Cardiac muscle cell (in vitro differentiated cells and primary cell): ENCODE data around the gene SCGB1C2. TPM values are rescaled to one million over a fixed set of nuclear protein-coding genes. Genes with fewer than 3 reads are reported as not detected.

Experiments
- DNase-seq, 2 donors: peaks; one replicate each; pipeline versions ENCODE4 v3.0.0 to v3.0.0-alpha.2; 2010 to 2017; ENCODE audit warnings: low read depth in 1 of 2, low spot score in 1 of 2
- H3K27ac ChIP-seq: fragments of 200-600 bp; sonication (generic); 2 replicates; pipeline ENCODE4 v1.5.1; 2016
- H3K27me3 ChIP-seq: fragments of 200-600 bp; sonication (generic); 2 replicates; pipeline ENCODE4 v1.6.0; 2016; ENCODE audit warnings: control low read depth
- H3K36me3 ChIP-seq: fragments of 200-600 bp; sonication (generic); 2 replicates; pipeline ENCODE4 v1.5.1; 2016; ENCODE audit warnings: control low read depth
- H3K4me1 ChIP-seq: fragments of 200-600 bp; sonication (generic); 2 replicates; pipeline ENCODE4 v1.8.1; 2017; ENCODE audit warnings: low read depth, mild to moderate bottlenecking, mixed run types
- H3K4me3 ChIP-seq: fragments of 200-600 bp; sonication (generic); 2 replicates; pipeline ENCODE4 v1.5.1; 2016; ENCODE audit warnings: mild to moderate bottlenecking
- H3K9me3 ChIP-seq: fragments of 200-600 bp; sonication (generic); 2 replicates; pipeline ENCODE4 v1.5.1; 2017; ENCODE audit warnings: low read depth, mild to moderate bottlenecking, control low read depth
- polyA plus RNA-seq: library from polyadenylated mRNA; unstranded; fragments of >200 nt; fragmentation: Nextera tagmentation; extraction: Ambion mirVana; gene quantifications from 2 replicates; pipeline ENCODE4 v1.2.1, GENCODE V29; 2016
- total RNA-seq: library from RNA; depleted of rRNA; stranded (reverse); fragments of >200 nt; gene quantifications from 2 replicates; pipeline ENCODE4 v1.2.3, GENCODE V29; 2016
- TF ChIP-seq, protein P1 (sequence below): IDR thresholded peaks from 2 replicates; pipeline ENCODE4 v1.5.1; 2012; ENCODE audit warnings: low read depth, mild to moderate bottlenecking, low read length

SCGB1C2 gene
- total and polyA plus RNA-seq, 2 experiments from 2014 or later: not detected

- Histone ChIP-seq H3K27me3 (no peaks in the 10 kb centered on the region), H3K27ac (no peak overlapping the region)
- TF ChIP-seq, protein P1, sequence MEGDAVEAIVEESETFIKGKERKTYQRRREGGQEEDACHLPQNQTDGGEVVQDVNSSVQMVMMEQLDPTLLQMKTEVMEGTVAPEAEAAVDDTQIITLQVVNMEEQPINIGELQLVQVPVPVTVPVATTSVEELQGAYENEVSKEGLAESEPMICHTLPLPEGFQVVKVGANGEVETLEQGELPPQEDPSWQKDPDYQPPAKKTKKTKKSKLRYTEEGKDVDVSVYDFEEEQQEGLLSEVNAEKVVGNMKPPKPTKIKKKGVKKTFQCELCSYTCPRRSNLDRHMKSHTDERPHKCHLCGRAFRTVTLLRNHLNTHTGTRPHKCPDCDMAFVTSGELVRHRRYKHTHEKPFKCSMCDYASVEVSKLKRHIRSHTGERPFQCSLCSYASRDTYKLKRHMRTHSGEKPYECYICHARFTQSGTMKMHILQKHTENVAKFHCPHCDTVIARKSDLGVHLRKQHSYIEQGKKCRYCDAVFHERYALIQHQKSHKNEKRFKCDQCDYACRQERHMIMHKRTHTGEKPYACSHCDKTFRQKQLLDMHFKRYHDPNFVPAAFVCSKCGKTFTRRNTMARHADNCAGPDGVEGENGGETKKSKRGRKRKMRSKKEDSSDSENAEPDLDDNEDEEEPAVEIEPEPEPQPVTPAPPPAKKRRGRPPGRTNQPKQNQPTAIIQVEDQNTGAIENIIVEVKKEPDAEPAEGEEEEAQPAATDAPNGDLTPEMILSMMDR: no peak
Observed at GRCh38 chr17:149897-150584, 12.7 kb downstream of the SCGB1C2 start.

DNA sequence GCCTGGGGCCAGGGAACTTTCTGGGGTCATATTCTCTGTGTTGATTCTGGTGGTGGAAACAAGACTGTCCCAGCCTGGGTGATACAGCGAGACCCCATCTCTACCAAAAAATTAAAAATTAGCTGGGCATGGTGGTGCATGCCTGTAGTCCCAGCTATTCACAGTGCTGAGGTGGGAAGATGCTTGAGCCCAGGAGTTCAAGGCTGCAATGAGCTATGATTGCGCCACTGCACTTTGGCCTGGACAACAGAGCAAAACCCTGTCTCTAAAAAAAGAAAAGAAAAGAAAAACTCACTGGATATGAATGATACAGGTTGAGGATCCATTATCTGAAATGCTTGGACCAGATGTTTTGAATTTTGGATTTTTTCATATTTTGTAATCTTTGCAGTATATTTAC lies 13.6 kb downstream of the SCGB1C2 start:
- no peaks in the 10 kb centered on the region for H3K36me3 ChIP-seq
- no peak for DNase-seq

More at GRCh38 chr17:149897-150584, 12.7 kb downstream of the SCGB1C2 start:
- Histone ChIP-seq H3K9me3 (no peaks in the 10 kb centered on the region), H3K4me3 (no peak overlapping the region), H3K36me3 (no peaks in the 10 kb centered on the region), H3K4me1 (no peaks in the 10 kb centered on the region)
- DNase-seq: no peak

DNA sequence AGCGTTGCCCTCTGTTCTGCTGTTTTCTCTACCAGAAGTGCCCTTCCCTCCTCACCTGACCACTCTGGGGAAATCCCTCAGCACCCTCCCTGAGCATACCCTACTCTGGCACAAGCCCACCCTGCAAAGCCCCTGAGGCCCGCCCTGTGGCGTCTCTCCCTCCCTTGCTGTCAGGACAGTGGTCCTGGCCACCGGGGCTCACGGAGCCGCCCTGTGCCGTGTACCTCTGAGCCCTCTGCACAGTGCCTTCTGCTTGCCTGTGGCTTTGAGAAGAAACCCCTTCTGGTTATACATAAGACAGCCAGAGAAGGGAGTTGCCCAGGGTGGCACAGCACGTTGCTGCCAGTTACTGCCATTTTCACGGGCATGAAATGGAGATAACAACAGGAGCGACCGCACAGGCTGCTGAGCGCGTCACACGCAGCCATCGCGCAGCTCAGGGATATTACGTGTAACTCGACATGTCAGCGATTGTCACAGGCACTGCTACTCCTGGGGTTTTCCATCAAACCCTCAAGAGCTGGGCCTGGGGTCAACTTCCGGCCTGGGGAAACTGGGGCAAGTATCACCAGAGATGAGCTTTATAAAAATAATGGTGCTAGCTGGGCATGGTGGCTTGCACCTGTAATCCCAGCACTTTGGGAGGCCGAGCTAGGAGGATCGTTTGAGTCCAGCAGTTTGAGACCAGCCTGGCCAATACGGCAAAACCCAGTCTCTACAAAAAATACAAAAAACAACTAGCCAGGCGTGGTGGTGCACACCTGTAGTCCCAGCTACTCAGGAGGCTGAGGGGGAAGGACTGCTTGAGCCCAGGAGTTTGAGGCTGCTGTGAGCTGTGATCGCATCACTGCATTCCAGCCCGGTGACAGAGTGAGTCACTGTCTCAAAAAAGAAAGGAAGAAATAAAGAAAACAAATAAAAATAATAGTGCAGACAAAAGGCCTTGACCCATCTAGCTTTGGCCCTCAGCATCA lies 14.8 kb downstream of the SCGB1C2 start:
- Histone ChIP-seq H3K4me3 (no peak overlapping the region), H3K9me3 (no peaks in the 10 kb centered on the region), H3K4me1 (no peaks in the 10 kb centered on the region), H3K27ac (no peak overlapping the region), H3K27me3 (no peaks in the 10 kb centered on the region), H3K36me3 (no peaks in the 10 kb centered on the region)
- TF ChIP-seq, protein P1: no peak
- no peak for DNase-seq

More for the DNA sequence above, 13.6 kb downstream of the SCGB1C2 start:
- H3K4me3 ChIP-seq: no peak overlapping the region
- H3K27ac ChIP-seq: no peak overlapping the region
- TF ChIP-seq, protein P1: no peak
- H3K27me3 ChIP-seq: no peaks in the 10 kb centered on the region
- H3K4me1 ChIP-seq: no peaks in the 10 kb centered on the region
- no peaks in the 10 kb centered on the region for H3K9me3 ChIP-seq

GRCh38 chr17:152860-153420 lies 15.6 kb downstream of the SCGB1C2 start:
- Histone ChIP-seq H3K27ac (no peak overlapping the region), H3K4me3 (no peak overlapping the region), H3K9me3 (no peaks in the 10 kb centered on the region), H3K36me3 (no peaks in the 10 kb centered on the region), H3K4me1 (no peaks in the 10 kb centered on the region), H3K27me3 (no peaks in the 10 kb centered on the region)
- no peak for DNase-seq
- TF ChIP-seq, protein P1: no peak

DNA sequence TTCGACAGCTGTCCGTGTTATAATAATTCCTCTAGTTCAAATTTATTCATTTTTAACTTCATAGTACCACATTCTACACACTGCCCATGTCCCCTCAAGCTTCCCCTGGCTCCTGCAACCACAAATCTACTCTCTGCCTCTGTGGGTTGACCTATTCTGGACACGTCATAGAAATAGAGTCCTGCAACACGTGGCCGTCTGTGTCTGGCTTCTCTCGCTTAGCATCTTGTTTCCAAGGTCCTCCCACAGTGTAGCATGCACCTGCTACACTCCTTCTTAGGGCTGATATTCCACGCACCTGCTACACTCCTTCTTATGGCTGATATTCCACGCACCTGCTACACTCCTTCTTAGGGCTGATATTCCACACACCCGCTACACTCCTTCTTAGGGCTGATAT lies 16.5 kb downstream of the SCGB1C2 start:
- Histone ChIP-seq H3K36me3 (no peaks in the 10 kb centered on the region), H3K9me3 (no peaks in the 10 kb centered on the region), H3K27me3 (no peaks in the 10 kb centered on the region), H3K4me3 (no peak overlapping the region), H3K4me1 (no peaks in the 10 kb centered on the region), H3K27ac (no peak overlapping the region)
- TF ChIP-seq, protein P1: no peak
- no peak for DNase-seq
